ENCODE measurements around the gene SCRN2.
A peak's percentile ranks its signal among the peaks of the same experiment; 100 is the strongest.

SCRN2 gene

DNA sequence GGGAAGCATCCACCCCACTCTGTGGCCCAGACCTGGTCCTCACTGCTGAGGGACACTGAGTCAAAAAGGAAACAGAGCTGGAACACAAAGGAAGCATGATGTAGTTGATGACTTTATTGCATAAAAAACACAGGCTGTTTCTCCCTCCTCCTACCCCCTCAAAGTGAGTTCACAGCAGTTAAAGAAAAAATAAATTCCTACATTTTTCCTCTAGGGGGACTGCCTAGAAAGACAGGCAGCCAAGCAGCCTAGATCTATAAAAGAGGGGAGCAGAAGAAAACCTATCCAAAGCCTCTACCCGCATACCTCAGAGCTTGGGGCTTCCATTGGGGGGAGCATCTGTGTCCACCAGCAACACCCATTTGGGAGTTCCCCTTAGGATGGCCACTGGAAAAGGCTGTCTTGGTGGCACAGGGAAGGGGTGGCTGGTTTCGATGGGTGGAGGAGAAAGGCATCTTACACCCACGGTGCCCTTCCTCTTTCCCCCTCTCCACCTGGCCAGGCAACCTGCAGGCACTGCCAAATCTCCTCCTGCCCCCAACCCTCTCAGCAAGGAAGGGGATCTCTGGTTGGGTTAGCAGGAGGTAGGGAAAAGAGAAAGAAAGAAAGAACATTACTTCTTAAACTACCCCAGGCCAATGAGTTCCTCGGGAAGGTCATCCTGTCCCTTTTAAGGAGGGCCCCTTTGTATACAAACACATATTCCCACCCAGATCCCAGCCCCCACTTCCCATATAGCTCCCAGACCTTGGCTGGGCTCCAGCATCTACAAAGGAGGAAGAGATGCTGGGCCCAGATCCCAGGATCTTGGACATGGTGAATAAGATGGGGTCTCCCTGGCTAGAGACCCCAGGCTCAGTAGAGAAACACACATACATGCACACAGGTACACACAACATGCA, 4.0 kb upstream of the SCRN2 start:
- TF ChIP-seq, protein P1, sequence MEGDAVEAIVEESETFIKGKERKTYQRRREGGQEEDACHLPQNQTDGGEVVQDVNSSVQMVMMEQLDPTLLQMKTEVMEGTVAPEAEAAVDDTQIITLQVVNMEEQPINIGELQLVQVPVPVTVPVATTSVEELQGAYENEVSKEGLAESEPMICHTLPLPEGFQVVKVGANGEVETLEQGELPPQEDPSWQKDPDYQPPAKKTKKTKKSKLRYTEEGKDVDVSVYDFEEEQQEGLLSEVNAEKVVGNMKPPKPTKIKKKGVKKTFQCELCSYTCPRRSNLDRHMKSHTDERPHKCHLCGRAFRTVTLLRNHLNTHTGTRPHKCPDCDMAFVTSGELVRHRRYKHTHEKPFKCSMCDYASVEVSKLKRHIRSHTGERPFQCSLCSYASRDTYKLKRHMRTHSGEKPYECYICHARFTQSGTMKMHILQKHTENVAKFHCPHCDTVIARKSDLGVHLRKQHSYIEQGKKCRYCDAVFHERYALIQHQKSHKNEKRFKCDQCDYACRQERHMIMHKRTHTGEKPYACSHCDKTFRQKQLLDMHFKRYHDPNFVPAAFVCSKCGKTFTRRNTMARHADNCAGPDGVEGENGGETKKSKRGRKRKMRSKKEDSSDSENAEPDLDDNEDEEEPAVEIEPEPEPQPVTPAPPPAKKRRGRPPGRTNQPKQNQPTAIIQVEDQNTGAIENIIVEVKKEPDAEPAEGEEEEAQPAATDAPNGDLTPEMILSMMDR (IDR thresholded peaks at IDR 0.05; ENCODE audit: borderline replicate concordance, insufficient read depth, low read depth, low read length) = peak; percentile 27; the same call in 1 of the 2 replicates
- H3K4me3 ChIP-seq (ENCODE audit: low read depth, low read length) = no peak overlapping the region

DNA sequence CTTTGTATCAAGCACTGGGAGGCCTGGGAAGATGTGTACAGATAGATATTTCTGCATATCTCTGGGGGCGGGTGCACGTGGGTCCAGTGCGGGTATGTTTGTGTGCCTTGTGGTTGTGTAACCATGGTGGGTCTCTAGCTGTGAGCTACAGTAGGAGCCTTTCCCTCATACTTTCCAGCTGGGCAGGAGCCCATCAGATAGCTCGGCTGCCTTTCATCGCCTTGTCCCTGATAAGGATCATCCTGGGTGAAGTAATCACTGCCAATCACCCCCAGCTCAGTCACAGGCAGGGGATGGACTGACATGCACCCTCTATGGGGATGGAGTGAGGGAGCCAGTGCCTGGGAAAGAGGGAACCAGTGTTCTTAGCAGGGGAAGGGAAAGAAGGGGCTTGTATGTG, 3.2 kb upstream of the SCRN2 start:
- TF ChIP-seq, protein P1 (IDR thresholded peaks at IDR 0.05; ENCODE audit: borderline replicate concordance, insufficient read depth, low read depth, low read length) = no peak
- no peak overlapping the region for H3K4me3 ChIP-seq (ENCODE audit: low read depth, low read length)

DNA sequence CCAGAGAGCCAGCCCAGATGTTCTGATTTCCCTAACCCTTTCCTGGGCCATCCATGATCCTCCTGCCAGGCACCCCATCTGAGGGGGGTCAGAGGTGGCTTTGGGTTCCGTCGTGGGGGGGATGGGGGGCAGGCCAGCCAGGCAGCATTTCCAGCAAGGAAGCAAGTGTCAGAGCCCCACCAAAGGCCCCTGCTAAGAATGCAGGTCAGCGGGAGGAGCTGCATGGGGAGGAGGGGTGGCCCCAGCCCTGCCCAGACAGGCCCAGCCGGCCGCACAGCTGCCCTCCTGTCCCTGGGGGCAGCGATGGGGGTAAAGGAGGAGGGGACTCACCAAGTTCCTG, 2.3 kb upstream of the SCRN2 start:
- no peak overlapping the region for H3K4me3 ChIP-seq (ENCODE audit: low read depth, low read length)
- TF ChIP-seq, protein P1 (IDR thresholded peaks at IDR 0.05; ENCODE audit: borderline replicate concordance, insufficient read depth, low read depth, low read length) = no peak

DNA sequence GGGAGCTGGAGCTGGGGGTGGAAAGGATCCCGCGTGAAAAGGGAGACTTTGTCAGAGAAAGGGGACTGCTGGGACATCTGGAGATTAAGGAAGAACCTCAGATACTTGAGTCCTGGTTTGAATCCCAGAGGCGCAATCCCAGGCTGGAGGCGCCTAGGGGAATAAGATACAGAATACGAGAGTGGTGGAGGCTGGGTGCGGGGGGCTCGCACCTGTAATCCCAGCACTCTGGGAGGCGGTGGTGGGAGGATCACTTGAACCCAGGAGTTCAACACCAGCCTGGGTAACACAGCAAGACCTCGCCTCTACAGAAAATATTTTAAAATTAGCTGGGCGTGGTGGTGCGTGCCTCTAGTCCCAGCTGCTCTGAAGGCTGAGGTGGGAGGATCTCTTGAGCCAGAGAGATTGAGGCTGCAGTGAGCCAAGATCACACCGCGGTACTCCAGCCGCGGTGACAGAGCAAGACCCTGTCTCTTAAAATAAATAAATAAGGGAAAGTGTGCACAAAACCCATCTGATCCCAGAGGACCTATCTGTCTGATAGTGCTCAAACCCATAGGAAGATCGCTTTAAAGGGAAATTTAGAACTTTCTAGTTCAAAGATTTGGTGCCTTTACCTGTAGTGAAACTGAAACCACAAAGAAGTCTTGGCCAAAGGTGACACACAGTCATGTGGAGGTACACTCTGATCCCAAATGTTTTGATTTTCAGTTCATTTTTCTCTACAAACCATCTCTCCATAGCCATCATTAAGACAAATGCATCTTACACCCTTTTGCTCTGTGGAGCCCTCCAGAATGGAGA, 617 bp upstream of the SCRN2 start:
- no peak overlapping the region for H3K4me3 ChIP-seq (ENCODE audit: low read depth, low read length)
- TF ChIP-seq, protein P1 (IDR thresholded peaks at IDR 0.05; ENCODE audit: borderline replicate concordance, insufficient read depth, low read depth, low read length) = no peak

DNA sequence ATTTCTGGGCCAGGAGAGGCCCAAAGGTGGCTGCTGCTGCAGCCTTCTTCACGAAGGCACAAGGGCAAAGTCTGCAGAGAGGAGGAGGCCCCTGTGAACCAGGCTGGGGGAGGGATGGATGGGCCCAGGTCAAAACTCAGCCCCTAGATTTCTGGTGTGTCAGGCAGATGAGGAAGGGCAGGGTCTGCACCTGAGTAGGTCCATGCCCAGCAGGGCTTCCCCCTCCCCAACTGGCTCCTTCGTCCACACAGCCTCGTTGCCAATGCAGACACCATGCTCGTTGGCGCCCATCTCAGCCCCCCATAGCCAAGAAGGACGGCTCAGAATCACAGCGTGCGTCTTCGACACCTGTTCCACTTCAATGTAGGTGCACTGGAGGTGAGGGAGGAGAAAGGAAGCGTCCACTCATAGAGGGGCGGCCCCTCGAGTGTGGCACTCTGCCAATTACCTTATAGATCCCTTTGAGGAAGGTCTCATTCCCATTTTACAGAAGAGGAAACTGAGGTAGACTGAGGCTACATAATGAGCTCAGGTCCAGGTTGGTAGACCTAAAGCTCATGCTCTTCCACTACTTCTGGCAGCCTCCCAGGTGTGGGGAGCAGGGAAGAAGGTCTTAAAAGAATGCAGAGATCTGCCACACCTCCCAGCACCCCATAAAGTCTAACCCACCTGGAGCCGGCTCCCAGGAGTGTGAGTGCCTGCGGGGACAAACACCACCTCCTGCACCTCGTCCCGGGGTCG, 902 bp downstream of the SCRN2 start:
- peak overlapping the region; percentile 81 for H3K4me3 ChIP-seq (ENCODE audit: low read depth, low read length)
- TF ChIP-seq, protein P1 (IDR thresholded peaks at IDR 0.05; ENCODE audit: borderline replicate concordance, insufficient read depth, low read depth, low read length) = no peak

DNA sequence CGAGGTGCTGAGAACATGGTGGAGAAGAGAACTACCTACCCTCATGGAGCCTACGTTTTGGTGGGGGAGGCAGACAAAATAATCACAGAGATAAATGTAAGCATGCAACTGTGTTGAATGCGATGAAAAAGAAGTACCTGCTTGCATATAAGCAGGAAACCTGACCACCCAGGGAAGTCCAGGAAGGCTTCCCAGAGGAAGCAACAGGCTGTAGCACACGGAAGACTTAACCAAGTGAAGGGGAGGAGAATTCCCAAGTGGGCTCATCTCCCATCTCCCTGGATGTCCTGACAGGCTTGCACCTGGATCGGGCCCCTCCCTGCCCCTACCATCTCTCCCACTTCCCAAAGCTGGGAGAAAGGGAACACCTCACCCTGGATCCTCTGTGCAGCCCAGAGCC, 2.0 kb downstream of the SCRN2 start:
- H3K4me3 ChIP-seq (ENCODE audit: low read depth, low read length) = no peak overlapping the region
- TF ChIP-seq, protein P1 (IDR thresholded peaks at IDR 0.05; ENCODE audit: borderline replicate concordance, insufficient read depth, low read depth, low read length) = no peak

All from GM12875 (cell line).